Skin epidermis (tissue), 12 donors: Measurements from ENCODE around the gene LRRC26.
A peak's percentile ranks its signal among the peaks of the same experiment; 100 is the strongest.
"Not testable (repeated sequence)": the region's sequence is repeated elsewhere in the genome, so short reads cannot be mapped to it uniquely, and the experiment has no call there.

ENCODE experiments used
- H3K27ac ChIP-seq, 21 experiments: fragments of 200-600 bp; sonication (generic) in 11 of 21; one replicate each; pipeline ENCODE4 v1.5.0; 2020; ENCODE audit warnings: mild to moderate bottlenecking in 3 of 21, inconsistent platforms in 2 of 21, moderate library complexity in 2 of 21
- H3K4me3 ChIP-seq, 7 experiments: fragments of 200-600 bp; sonication (generic) in 2 of 7; one replicate each; pipeline ENCODE4 v1.5.0; 2020; ENCODE audit warnings: inconsistent platforms in 2 of 7, mild to moderate bottlenecking in 2 of 7, moderate library complexity in 1 of 7

Gene LRRC26

DNA sequence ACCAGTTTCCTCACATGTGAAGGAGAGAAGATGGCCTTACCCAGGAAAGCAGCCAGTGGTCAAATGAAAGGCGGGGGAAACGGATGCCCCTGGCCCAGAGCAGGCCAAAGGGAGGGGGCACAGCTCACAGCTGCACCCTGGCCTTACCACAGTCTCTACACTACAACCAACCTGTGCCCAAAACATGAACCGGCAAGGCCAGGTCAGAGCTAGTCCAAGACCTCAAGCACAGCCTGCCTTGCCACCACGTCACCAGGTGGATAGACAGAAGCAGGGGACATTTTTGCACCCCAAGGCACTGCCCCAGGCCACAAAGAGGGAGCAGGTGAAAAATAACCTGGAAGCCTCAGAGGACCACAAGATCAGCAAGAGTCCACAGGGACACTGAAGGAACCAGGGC is 26.4 kb downstream of the LRRC26 start:
- Histone ChIP-seq H3K4me3 (no peak overlapping the region), H3K27ac (no peak overlapping the region)

GRCh38 chr9:137141976-137142936 is 27.6 kb downstream of the LRRC26 start:
- no peak overlapping the region for H3K27ac ChIP-seq
- H3K4me3 ChIP-seq, result no peak overlapping the region

DNA sequence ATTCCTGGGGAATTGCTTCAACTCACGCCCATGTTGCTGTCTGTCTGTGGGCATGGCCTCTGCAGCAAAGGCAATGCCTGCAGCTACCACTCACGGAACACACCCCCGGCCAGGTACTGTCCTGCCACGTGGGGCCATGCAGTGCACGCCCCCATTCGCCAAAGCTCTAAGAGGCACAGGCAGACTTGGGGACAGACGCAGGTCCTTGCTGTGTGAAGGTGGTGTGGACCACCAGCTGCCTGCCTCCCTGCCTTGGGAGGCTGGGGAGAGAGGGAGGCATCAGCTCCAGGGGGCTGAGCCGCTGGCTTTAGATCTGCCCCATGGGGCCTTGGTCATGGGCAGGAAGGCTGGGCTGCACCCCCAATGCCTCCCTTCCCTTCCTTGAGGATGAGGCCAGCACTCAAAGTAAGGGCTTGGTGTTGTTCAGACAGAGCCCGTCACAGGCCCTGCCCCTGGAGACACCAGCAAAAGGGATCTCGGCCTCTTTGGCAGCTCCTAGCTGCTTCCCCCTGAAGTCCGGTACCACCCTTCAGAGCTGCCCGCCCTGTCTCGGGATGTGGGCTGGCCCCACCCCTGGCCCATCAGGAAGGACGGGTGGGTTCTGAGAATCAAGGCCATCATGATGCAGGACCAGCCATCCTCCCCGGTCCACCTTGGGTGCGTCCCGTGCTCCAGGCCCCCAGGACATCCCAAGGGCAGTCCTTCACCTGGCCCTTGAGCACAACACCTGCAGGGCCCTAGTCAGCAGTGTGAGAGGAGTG is 28.6 kb downstream of the LRRC26 start:
- H3K4me3 ChIP-seq, result no peak overlapping the region

GRCh38 chr9:137140151-137141012 is 29.5 kb downstream of the LRRC26 start:
- H3K27ac ChIP-seq, result no peak overlapping the region
- H3K4me3 ChIP-seq, result no peak overlapping the region

More for the DNA sequence above, 28.6 kb downstream of the LRRC26 start:
- H3K27ac ChIP-seq, result no peak overlapping the region

- Histone ChIP-seq H3K27ac (no peak overlapping the region), H3K4me3 (no peak overlapping the region)
These were observed 30.2 kb downstream of the LRRC26 start for GRCh38 chr9:137139468-137140150.

DNA sequence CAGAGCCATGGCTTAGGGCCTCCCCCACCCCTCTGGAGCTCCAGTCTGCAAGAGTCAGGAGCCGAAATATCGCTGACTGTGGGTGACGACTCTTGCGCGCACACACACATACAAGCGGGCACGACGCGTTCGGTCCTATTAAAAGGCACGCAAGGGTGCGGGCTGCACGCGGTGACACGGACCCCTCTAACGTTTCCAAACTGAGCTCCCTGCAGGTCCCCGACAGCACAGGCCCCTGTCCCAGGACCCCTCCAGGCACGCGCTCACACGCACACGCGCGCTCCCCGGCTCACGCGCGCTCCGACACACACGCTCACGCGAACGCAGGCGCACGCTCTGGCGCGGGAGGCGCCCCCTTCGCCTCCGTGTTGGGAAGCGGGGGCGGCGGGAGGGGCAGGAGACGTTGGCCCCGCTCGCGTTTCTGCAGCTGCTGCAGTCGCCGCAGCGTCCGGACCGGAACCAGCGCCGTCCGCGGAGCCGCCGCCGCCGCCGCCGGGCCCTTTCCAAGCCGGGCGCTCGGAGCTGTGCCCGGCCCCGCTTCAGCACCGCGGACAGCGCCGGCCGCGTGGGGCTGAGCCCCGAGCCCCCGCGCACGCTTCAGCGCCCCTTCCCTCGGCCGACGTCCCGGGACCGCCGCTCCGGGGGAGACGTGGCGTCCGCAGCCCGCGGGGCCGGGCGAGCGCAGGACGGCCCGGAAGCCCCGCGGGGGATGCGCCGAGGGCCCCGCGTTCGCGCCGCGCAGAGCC is 31.0 kb downstream of the LRRC26 start, which contains the start of gene GRIN1:
GRIN1 (plus strand) TSS at position 433 of the 746 bp plus-strand sequence. CDS start 333 bp downstream, outside the sequence.
- Histone ChIP-seq H3K4me3 (no peak within 1 kb of the TSS), H3K27ac (no peak within 1 kb of the TSS)

GRCh38 chr9:137138058-137138721 is 31.7 kb downstream of the LRRC26 start:
- Histone ChIP-seq H3K4me3 (no peak overlapping the region), H3K27ac (no peak overlapping the region)

DNA sequence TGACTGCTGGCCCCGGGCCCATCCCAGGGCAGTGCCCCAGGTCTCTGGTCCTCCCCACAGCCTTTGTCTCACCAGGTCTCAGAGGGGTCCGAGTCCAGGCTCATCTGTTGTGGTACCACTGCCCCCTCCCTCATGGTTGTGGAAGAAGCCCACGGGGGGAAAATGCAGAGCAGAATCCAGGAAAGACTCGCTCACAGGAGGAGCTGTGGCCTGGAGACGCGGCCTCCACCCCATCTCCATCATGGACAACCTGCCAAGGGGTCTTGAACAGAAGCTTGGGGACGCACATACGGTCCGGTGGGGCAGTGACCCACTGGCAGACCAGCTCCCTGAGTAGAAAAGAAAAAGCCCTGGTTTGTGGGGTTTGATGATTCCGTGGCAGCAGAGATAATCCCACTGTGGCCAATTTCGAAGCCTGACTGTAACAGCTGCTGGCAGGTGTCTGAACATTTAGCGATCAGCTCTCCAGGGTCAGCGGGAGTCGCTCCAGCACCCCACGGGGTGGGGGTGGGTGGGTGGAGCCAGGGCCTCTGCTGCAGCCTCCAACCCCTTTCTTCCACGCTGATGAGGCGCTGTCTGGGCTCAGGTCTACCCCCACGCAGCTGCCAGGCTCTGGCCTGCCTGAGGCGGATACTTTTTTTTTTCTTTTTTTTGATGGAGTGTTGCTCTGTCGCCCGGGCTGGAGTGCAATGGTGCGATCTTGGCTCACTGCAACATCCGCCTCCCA is 32.8 kb downstream of the LRRC26 start:
- H3K4me3 ChIP-seq, result no peak overlapping the region

GRCh38 chr9:137136261-137136880 is 33.5 kb downstream of the LRRC26 start:
- no peak overlapping the region for H3K27ac ChIP-seq
- no peak overlapping the region for H3K4me3 ChIP-seq

More for the DNA sequence above, 32.8 kb downstream of the LRRC26 start:
- no peak overlapping the region for H3K27ac ChIP-seq

GRCh38 chr9:137135154-137135553 is 34.7 kb downstream of the LRRC26 start:
- H3K27ac ChIP-seq, H3K4me3 ChIP-seq: not testable (repeated sequence)

DNA sequence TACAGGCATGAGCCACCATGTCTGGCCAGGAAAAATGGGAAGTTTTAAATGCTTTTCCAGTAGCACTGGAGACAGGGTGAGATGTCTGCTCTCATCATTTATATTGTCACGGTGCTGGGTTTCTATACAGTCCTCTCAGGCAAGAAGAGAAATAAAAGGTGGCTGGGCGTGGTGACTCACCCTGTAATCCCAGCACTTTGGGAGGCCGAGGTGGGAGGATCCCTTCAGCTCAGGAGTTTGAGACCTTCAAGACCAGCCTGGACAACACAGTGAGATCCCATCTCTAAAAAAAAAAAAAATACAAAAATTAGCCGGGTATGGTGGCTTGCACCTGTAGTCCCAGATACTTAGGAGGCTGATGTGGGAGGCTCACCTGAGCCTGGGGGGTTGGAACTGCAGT is 35.7 kb downstream of the LRRC26 start:
- Histone ChIP-seq H3K4me3 (no peak overlapping the region), H3K27ac (no peak overlapping the region)

DNA sequence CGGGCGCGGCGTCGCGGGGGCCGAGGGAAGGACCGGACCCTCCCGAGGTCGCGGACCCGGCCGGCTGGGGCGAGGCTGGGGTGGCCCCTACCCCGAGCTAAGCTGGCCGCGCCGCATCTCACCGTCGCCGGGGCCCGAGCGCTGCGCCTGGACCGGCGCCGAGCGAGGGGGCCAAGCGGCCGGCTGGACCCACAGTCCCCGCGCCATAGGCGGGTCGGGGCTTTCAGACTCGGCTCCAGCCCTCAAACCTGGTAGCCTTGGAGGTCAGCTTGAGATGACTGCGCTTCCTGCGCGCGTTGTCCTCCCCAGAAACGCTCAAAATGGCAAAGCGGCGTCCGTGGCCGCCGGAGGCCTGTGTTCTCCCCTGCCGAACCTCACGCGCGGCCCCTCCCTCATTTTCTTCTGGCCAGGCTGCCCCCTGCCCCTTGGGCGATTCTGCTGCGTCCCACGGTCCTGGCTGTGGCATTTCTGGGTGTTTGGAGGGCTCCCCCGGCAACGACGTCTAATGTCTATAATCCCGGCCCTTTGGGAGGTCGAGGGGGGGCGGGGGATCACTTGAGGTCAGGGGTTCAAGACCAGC is 39.6 kb downstream of the LRRC26 start:
- peak overlapping the region in 20 of 21 experiments; percentile 38 to 88 (median 78) for H3K27ac ChIP-seq

GRCh38 chr9:137129456-137130175 is 40.2 kb downstream of the LRRC26 start:
- peak overlapping the region; percentile 58 to 90 (median 78) for H3K4me3 ChIP-seq
- H3K27ac ChIP-seq, result peak overlapping the region in 20 of 21 experiments; percentile 38 to 88 (median 78)

More for the DNA sequence above, 39.6 kb downstream of the LRRC26 start:
- H3K4me3 ChIP-seq, result peak overlapping the region; percentile 58 to 90 (median 78)

GRCh38 chr9:137128862-137129455 is 40.9 kb downstream of the LRRC26 start:
- Histone ChIP-seq H3K4me3 (peak overlapping the region; percentile 58 to 90 (median 78)), H3K27ac (peak overlapping the region in 19 of 21 experiments; percentile 58 to 88 (median 78))
